Measurements from ENCODE around the gene PIAS4.

PIAS4 gene

GRCh38 chr19:4023600-4024398 is 16.3 kb downstream of the PIAS4 start:
- no peak for DNase-seq

DNA sequence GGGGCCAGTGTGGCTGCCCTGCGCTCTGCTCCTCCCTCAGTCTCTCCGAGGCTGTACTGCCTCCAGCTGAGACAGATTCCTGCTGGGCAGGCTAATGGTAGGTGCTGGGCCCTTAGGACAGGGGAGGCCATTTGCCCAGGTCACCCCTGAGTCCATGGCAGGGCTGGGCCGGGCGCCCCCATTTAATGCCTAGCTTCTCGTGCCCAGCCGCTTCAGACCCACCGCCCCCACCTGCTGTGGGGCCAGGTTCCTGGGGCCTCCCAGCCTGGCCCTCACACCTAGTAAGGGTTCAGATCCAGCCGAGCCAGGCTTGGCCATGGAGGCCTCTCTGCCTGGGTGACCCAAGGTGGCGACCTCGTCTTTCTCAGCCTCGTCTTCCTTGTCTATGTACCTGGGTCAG is 17.8 kb downstream of the PIAS4 start:
- DNase-seq, result no peak

GRCh38 chr19:4027146-4027545 is 19.6 kb downstream of the PIAS4 start:
- DNase-seq, result no peak

GRCh38 chr19:4028334-4029246 is 21.1 kb downstream of the PIAS4 start:
- DNase-seq, result no peak

DNA sequence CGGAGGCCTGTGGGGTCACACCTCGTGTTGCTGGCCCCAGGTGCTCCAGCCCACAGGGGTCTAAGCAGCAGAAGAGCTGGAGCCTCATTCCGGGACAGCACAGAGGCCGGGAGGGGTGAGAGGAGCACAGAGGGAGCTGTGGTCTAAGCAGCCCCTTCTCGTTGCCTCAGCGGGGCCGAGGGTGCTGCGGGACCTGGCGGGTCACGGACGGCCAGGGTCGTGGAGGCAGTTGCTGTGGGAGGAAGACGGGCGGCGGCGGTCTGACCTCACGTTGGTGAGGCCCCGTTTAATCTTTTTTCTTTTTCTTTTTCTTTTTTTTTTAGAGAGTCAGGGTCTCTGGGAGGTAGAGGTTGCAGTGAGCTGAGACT is 21.7 kb downstream of the PIAS4 start:
- DNase-seq, result no peak

DNA sequence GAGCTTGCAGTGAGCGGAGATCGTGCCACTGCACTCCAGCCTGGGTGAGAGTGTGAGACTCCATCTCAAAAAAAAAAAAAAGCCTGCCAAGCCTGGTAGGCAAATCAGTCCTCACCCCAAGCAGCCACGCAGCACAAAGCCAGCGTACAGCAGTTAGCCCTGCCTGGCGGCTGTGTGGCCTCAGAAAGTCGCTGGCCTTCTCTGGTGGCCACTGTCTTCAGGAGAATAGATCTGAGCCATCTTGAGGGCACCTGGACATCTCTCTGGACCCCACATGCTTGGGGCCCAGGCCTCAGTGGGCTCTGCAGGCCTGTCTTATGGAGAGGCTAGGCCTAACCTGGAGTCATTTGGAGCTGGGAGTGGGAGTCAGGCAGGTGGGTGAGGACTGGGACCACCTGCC is 23.0 kb downstream of the PIAS4 start:
- no peak for DNase-seq

- no peak for DNase-seq
These were observed 23.4 kb downstream of the PIAS4 start for GRCh38 chr19:4030981-4031380.

GRCh38 chr19:4031420-4031819 is 23.9 kb downstream of the PIAS4 start:
- no peak for DNase-seq

GRCh38 chr19:4032436-4032835 is 24.9 kb downstream of the PIAS4 start:
- DNase-seq, result no peak

DNA sequence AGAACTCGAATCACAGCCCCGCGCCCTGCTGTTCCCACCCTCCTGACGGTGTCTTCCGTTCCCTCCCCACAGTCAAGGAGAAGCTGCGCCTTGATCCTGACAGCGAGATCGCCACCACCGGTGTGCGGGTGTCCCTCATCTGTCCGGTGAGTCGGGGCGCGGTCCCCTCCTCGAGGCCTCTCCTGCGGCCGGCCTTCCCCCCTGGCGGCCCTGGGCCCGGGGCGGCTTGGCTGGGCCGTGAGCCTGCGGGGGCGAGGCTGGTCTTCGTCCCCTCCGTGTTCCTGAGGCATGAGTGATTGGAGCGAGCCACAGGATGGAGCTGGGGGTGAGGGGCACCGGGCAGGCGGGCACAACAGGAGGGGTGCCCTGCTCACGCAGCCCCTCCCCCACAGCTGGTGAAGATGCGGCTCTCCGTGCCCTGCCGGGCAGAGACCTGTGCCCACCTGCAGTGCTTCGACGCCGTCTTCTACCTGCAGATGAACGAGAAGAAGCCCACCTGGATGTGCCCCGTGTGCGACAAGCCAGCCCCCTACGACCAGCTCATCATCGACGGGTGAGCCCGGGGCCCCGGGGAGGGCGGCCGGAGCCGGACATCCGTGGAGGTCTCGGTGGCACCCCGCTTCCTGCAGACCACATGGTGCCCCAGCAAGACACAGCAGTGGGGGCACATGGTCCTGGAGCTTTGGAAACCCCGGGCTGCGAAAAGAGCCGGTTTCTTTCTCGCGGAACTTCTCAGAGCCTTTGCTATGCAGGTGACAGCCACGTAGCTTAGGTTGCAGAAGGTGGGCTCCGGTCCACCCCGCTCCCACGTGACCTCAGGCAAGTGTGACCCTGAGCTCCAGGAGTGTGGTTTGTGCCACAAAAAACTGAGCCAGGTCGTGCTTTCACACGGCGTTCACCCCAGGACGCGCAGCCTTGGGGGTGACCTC is 25.8 kb downstream of the PIAS4 start:
- no peak for DNase-seq

DNA sequence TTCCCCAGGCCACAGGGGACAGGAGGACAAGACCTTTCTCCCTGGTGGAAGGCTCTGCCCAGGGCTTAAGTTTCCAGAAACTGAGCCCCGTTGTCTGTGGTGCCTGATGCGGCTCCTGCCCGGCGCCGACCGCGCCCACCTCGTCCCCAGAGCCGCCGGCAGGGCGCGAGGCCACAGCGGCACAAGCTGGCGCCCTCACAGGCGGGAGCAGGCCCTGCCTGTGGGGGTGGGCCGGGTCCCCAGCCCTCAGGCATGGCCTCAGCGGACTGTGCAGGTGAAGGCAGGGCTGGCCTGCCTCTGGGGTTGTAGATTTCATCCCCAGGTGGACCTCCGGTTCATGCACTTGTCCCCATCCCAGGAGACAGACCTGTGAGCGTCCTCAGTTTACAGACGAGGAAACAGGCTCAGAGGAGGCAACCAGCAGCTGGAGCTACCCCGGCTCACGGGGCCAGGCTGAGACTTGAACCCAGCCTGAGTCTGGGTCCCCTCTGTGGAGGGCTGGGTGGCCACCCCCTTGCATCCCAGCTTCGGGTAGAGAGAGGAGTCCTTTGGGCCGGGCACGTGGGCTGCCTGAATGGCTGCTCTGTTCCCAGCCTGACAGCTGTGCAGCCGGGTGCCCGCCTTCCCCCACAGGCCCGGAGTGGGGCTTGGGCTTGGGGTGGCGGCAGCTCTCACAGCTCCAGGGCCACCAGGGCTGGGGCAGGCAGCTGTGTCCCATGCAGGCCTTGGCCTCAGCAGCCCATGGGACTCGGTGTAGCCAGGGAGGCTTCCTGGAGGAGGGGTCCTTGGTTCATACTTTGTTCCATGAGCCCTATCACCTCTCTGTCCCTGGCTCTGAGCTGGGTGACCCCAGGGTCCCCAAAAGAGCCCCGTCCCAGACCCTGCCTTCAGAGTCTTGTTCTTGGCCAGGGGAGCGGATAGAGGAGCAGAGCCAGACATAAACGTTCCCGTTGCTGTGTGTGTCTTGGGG is 26.8 kb downstream of the PIAS4 start:
- DNase-seq, result no peak

GRCh38 chr19:4035018-4035566 is 27.6 kb downstream of the PIAS4 start:
- no peak for DNase-seq

DNA sequence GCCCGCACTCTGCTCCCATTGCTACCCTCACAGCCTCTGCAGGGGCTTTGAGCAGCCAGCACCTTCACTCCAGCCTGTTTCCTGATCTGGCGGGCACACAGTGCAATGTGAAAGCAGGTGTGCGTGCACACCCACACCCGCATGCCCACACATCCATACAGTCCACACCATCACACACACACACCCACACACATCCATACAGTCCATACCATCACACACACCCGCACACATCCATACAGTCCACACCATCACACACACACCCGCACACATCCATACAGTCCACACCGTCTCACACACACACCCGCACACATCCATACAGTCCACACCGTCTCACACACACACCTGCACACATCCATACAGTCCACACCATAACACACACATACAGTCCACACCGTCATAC is 28.0 kb downstream of the PIAS4 start:
- DNase-seq, result no peak

DNA sequence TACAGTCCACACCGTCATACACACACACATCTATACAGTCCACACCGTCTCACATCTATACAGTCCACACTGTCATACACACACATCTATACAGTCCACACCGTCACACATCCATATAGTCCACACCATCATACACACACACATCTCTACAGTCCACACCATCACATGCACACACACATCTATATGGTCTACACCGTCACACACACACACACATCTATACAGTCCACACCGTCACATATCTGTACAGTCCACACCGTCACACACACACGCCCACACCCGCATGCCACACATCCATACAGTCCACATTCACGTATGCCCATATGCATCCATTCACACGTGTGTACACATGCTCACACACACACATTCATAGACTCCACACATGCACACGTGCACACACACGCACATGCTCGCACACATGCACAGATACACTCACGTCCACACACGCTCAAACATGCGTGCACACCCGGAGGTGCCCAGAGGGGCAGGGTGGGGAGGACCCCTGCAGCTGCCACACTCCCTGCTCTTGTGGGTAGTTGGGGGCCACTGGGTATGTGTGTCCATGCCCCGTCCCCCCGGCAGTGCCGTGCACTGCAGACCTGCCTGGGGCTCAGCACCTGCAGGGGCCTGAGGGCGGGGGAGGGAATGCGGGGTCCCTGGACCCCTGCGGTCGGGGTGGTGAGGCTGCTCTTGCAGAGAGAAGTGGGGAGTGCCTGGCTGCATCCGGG is 29.2 kb downstream of the PIAS4 start:
- no peak for DNase-seq

DNA sequence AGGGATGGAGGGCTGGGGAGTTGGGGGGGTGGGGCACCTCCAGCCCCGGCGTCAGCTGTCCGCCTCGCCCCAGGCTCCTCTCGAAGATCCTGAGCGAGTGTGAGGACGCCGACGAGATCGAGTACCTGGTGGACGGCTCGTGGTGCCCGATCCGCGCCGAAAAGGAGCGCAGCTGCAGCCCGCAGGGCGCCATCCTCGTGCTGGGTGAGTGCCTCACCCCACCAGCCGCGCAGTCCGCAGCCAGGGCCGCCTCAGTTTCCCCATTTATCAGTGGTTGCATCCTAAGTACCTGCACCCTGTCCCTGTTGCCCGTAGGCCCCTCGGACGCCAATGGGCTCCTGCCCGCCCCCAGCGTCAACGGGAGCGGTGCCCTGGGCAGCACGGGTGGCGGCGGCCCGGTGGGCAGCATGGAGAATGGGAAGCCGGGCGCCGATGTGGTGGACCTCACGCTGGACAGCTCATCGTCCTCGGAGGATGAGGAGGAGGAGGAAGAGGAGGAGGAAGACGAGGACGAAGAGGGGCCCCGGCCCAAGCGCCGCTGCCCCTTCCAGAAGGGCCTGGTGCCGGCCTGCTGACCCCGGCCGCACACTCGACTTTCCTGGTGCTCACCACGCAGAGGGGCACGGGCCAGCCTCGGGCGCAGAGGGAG is 29.9 kb downstream of the PIAS4 start:
- no peak for DNase-seq

DNA sequence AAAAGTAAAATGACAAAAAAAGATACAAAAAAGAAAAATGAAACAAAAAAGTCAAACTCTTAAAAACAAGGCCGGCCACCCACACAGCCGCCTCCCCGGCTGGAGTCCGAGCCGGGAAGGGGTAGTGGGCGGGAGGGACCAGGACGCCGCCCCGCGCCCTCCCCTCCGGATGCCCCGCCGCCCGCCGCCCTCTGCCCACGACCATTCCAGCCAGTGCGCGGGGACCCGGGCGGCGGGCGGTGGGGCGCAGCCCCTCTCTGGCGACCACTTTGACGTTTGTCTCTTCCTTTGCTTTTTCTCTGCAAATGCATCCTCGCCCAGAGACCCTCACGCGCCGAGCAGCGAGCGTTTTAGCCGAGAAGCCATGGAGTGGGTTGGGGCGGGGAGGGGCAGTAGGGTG is 30.5 kb downstream of the PIAS4 start:
- DNase-seq, result no peak

- no peak for DNase-seq
These were observed 31.3 kb downstream of the PIAS4 start for GRCh38 chr19:4038661-4039423.

GRCh38 chr19:4042064-4042730 is 34.7 kb downstream of the PIAS4 start:
- no peak for DNase-seq

DNA sequence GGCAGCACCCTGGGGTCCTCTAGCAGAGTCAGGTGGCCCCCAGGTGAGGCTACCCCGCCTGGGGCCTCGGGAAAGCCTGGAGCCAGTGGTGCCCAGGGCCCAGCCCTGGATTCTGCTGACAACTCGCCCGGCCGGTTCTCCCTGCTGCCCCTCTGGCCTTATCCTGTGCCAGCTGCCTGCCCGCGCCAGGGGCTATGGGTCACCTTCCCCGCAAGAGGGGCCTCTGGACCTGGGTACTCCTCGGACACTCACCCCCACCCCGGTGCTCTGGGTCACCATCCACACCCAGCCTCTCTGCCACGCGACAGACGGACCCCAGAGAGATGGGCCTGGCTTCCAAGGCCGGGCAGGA is 35.2 kb downstream of the PIAS4 start:
- DNase-seq, result no peak
